WTC11 (cell line): ENCODE results near the gene MPPE1. TPM values are rescaled to one million over a fixed set of nuclear protein-coding genes. Genes with fewer than 3 reads are reported as not detected.
A peak's percentile ranks its signal among the peaks of the same experiment; 100 is the strongest.

ENCODE experiments used
- ATAC-seq: fragments of 200-7000 bp; cut with Tn5 transposase; 2 replicates; pipeline ENCODE4 v1.10.0; 2021; ENCODE audit warnings: mild to moderate bottlenecking, moderate library complexity
- CTCF ChIA-PET: fragments of 300-600 bp; sonication (Branson Sonifier 250); formaldehyde crosslinking; loops from one replicate; lab custom pipeline; 2021; ENCODE audit warnings: antibody characterized with exemption; lab: Charles Lee
- POLR2A ChIA-PET: fragments of 350-600 bp; sonication (Branson Sonifier 250); formaldehyde crosslinking; loops from one replicate; lab custom pipeline; 2021; ENCODE audit warnings: antibody characterized with exemption; lab: Charles Lee
- DNase-seq: peaks from one replicate; pipeline ENCODE4 v3.0.0; 2021; ENCODE audit warnings: low spot score
- H3K27ac Mint-ChIP-seq: 2 replicates; pipeline ENCODE4 v1.8.0; 2021; ENCODE audit warnings: mixed read lengths
- H3K27me3 Mint-ChIP-seq: 2 replicates; pipeline ENCODE4 v1.8.0; 2021; ENCODE audit warnings: low read depth, mild to moderate bottlenecking, moderate library complexity, mixed read lengths
- H3K36me3 Mint-ChIP-seq: 2 replicates; pipeline ENCODE4 v1.8.0; 2021; ENCODE audit warnings: mixed read lengths
- H3K4me1 Mint-ChIP-seq: 2 replicates; pipeline ENCODE4 v1.8.0; 2022; ENCODE audit warnings: mixed read lengths
- H3K4me3 Mint-ChIP-seq: 2 replicates; pipeline ENCODE4 v1.8.0; 2021; ENCODE audit warnings: mild to moderate bottlenecking, moderate library complexity, mixed read lengths
- H3K9me3 Mint-ChIP-seq: 2 replicates; pipeline ENCODE4 v1.8.0; 2021; ENCODE audit warnings: mixed read lengths
- ATF1 ChIP-seq: sonication (generic); formaldehyde crosslinking; IDR thresholded peaks from 2 replicates; pipeline ENCODE4 v1.8.1; 2023; ENCODE audit warnings: mild to moderate bottlenecking, moderate library complexity, missing genetic modification reagents
- CBFB ChIP-seq: sonication (generic); formaldehyde crosslinking; IDR thresholded peaks from 2 replicates; pipeline ENCODE4 v1.8.1; 2022; ENCODE audit warnings: mild to moderate bottlenecking, low read depth, missing genetic modification reagents
- ETV6 ChIP-seq: sonication (generic); formaldehyde crosslinking; IDR thresholded peaks from 2 replicates; pipeline ENCODE4 v1.8.1; 2022; ENCODE audit warnings: mild to moderate bottlenecking, missing genetic modification reagents
- FOXK1 ChIP-seq: sonication (generic); formaldehyde crosslinking; IDR thresholded peaks from 2 replicates; pipeline ENCODE4 v1.8.0; 2022; ENCODE audit warnings: mild to moderate bottlenecking, moderate library complexity, missing genetic modification reagents
- FOXP4 ChIP-seq: sonication (generic); formaldehyde crosslinking; IDR thresholded peaks from 2 replicates; pipeline ENCODE4 v1.8.0; 2022; ENCODE audit warnings: mild to moderate bottlenecking, missing genetic modification reagents
- GTF2I ChIP-seq: fragments of 250-450 bp; sonication (Bioruptor Pico); conservative IDR thresholded peaks from 2 replicates; pipeline ENCODE4 v1.4.0; 2021; ENCODE audit warnings: mild to moderate bottlenecking
- IRF2 ChIP-seq: sonication (generic); formaldehyde crosslinking; IDR thresholded peaks from 2 replicates; pipeline ENCODE4 v1.8.0; 2022; ENCODE audit warnings: low read depth, missing genetic modification reagents, borderline replicate concordance
- NR2C2 ChIP-seq: sonication (generic); formaldehyde crosslinking; IDR thresholded peaks from 2 replicates; pipeline ENCODE4 v1.8.0; 2022; ENCODE audit warnings: mild to moderate bottlenecking, missing genetic modification reagents
- SMAD3 ChIP-seq: sonication (generic); formaldehyde crosslinking; IDR thresholded peaks from 2 replicates; pipeline ENCODE4 v1.8.0; 2022; ENCODE audit warnings: missing genetic modification reagents, mild to moderate bottlenecking, borderline replicate concordance
- SMAD4 ChIP-seq: sonication (generic); formaldehyde crosslinking; IDR thresholded peaks from 2 replicates; pipeline ENCODE4 v1.8.0; 2022; ENCODE audit warnings: mild to moderate bottlenecking, missing genetic modification reagents
- SP1 ChIP-seq: sonication (generic); formaldehyde crosslinking; conservative IDR thresholded peaks from 2 replicates; pipeline ENCODE4 v1.8.1; 2022; ENCODE audit warnings: missing genetic modification reagents
- TCF7 ChIP-seq: sonication (generic); formaldehyde crosslinking; IDR thresholded peaks from 2 replicates; pipeline ENCODE4 v1.8.0; 2022; ENCODE audit warnings: mild to moderate bottlenecking, low read depth, missing genetic modification reagents, moderate library complexity
- TEAD1 ChIP-seq: sonication (generic); formaldehyde crosslinking; IDR thresholded peaks from 2 replicates; pipeline ENCODE4 v1.8.0; 2022; ENCODE audit warnings: mild to moderate bottlenecking, missing genetic modification reagents
- USF1 ChIP-seq: sonication (generic); formaldehyde crosslinking; IDR thresholded peaks from 2 replicates; pipeline ENCODE4 v1.8.0; 2022; ENCODE audit warnings: mild to moderate bottlenecking, missing genetic modification reagents
- ZBTB21 ChIP-seq: sonication (generic); formaldehyde crosslinking; IDR thresholded peaks from 2 replicates; pipeline ENCODE4 v1.8.1; 2023; ENCODE audit warnings: mild to moderate bottlenecking, missing genetic modification reagents, borderline replicate concordance
- ZNF219 ChIP-seq: sonication (generic); formaldehyde crosslinking; IDR thresholded peaks from 2 replicates; pipeline ENCODE4 v1.8.0; 2023; ENCODE audit warnings: missing genetic modification reagents, mild to moderate bottlenecking, borderline replicate concordance
- ZNF317 ChIP-seq: sonication (generic); formaldehyde crosslinking; IDR thresholded peaks from 2 replicates; pipeline ENCODE4 v1.8.1; 2023; ENCODE audit warnings: low read depth, mild to moderate bottlenecking, moderate library complexity, missing genetic modification reagents, borderline replicate concordance
- total RNA-seq: library from RNA; stranded (reverse); gene quantifications from 3 replicates; pipeline ENCODE4 v1.2.3, GENCODE V29; 2021
- TF ChIP-seq, protein P1 (sequence below): sonication (generic); formaldehyde crosslinking; IDR thresholded peaks from 2 replicates; pipeline ENCODE4 v1.8.0; 2022; ENCODE audit warnings: missing genetic modification reagents
- TF ChIP-seq, protein P2 (sequence below): fragments of 250-450 bp; sonication (Bioruptor Pico); IDR thresholded peaks from 2 replicates; pipeline ENCODE4 v2.1.2; 2022; ENCODE audit warnings: mild to moderate bottlenecking, moderate library complexity

Gene MPPE1
- total RNA-seq, 1 experiment from 2014 or later, result 29.1 TPM

GRCh38 chr18:11851146-11851805, 56.8 kb downstream of the MPPE1 start, which contains the start of gene CHMP1B (continued):
- no peak for TF ChIP-seq IRF2 (CRISPR knock-in tag)
- TF ChIP-seq, protein P1, sequence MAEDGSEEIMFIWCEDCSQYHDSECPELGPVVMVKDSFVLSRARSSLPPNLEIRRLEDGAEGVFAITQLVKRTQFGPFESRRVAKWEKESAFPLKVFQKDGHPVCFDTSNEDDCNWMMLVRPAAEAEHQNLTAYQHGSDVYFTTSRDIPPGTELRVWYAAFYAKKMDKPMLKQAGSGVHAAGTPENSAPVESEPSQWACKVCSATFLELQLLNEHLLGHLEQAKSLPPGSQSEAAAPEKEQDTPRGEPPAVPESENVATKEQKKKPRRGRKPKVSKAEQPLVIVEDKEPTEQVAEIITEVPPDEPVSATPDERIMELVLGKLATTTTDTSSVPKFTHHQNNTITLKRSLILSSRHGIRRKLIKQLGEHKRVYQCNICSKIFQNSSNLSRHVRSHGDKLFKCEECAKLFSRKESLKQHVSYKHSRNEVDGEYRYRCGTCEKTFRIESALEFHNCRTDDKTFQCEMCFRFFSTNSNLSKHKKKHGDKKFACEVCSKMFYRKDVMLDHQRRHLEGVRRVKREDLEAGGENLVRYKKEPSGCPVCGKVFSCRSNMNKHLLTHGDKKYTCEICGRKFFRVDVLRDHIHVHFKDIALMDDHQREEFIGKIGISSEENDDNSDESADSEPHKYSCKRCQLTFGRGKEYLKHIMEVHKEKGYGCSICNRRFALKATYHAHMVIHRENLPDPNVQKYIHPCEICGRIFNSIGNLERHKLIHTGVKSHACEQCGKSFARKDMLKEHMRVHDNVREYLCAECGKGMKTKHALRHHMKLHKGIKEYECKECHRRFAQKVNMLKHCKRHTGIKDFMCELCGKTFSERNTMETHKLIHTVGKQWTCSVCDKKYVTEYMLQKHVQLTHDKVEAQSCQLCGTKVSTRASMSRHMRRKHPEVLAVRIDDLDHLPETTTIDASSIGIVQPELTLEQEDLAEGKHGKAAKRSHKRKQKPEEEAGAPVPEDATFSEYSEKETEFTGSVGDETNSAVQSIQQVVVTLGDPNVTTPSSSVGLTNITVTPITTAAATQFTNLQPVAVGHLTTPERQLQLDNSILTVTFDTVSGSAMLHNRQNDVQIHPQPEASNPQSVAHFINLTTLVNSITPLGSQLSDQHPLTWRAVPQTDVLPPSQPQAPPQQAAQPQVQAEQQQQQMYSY (CRISPR knock-in tag), result peak; percentile 94

- H3K36me3 Mint-ChIP-seq, result peaks cover 2% of the 10 kb centered on the region; the same call in 1 of the 2 replicates
- H3K4me3 Mint-ChIP-seq, result peak overlapping the region; percentile 100
- peak overlapping the region; percentile 95 for H3K27ac Mint-ChIP-seq
- DNase-seq (no peak), ATAC-seq (no peak)
- ChIA-PET POLR2A (no interaction called here), CTCF (no interaction called here)
- H3K4me1 Mint-ChIP-seq, result peaks cover 26% of the 10 kb centered on the region
- TF ChIP-seq SMAD3 (CRISPR knock-in tag) (no peak), ETV6 (CRISPR knock-in tag) (no peak), ZNF219 (CRISPR knock-in tag) (no peak), ATF1 (CRISPR knock-in tag) (no peak), GTF2I (CRISPR knock-in tag) (no peak), TEAD1 (CRISPR knock-in tag) (no peak), ZBTB21 (CRISPR knock-in tag) (no peak), FOXK1 (CRISPR knock-in tag) (no peak), USF1 (CRISPR knock-in tag) (no peak), CBFB (CRISPR knock-in tag) (no peak), NR2C2 (CRISPR knock-in tag) (no peak), SMAD4 (CRISPR knock-in tag) (no peak), FOXP4 (CRISPR knock-in tag) (no peak), TCF7 (no peak), SP1 (CRISPR knock-in tag) (no peak), ZNF317 (CRISPR knock-in tag) (no peak)
- TF ChIP-seq, protein P2, sequence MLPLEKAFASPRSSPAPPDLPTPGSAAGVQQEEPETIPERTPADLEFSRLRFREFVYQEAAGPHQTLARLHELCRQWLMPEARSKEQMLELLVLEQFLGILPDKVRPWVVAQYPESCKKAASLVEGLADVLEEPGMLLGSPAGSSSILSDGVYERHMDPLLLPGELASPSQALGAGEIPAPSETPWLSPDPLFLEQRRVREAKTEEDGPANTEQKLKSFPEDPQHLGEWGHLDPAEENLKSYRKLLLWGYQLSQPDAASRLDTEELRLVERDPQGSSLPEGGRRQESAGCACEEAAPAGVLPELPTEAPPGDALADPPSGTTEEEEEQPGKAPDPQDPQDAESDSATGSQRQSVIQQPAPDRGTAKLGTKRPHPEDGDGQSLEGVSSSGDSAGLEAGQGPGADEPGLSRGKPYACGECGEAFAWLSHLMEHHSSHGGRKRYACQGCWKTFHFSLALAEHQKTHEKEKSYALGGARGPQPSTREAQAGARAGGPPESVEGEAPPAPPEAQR (CRISPR knock-in tag), result no peak
- H3K9me3 Mint-ChIP-seq, result no peaks in the 10 kb centered on the region
- H3K27me3 Mint-ChIP-seq, result no peaks in the 10 kb centered on the region
Observed at GRCh38 chr18:11850821-11851145, 57.3 kb downstream of the MPPE1 start.
